ENCODE data around the gene SLC7A6OS.

- TF ChIP-seq POLR2A (IDR thresholded peaks at IDR 0.05) (no peak), CTCF (IDR thresholded peaks at IDR 0.05) (no peak), EP300 (IDR thresholded peaks at IDR 0.05) (no peak), POLR2AphosphoS5 (IDR thresholded peaks at IDR 0.05) (no peak)
These were observed 14.1 kb downstream of the SLC7A6OS start for GRCh38 chr16:68296693-68297092.

Data from suprapubic skin (tissue), 4 donors.